K562 (cell line): ENCODE data around the gene HEG1.

ENCODE experiments used
- HSF4 ChIP-seq: fragments of 250-450 bp; sonication (Bioruptor Pico); IDR thresholded peaks from 2 replicates; pipeline ENCODE4 v2.1.2; 2022; ENCODE audit warnings: mild to moderate bottlenecking, moderate library complexity, borderline replicate concordance
- MYC ChIP-seq, 2 experiments: fragments of 250-450 bp in 1 of 2; sonication (Bioruptor Pico) in 1 of 2; IDR thresholded peaks; 2 replicates each; pipeline versions ENCODE4 v1.5.1 to v1.6.1; 2012 to 2021; ENCODE audit warnings: low read depth in 2 of 2, borderline replicate concordance in 1 of 2, improper control_type of control experiment in 1 of 2, low read length in 1 of 2, mild to moderate bottlenecking in 1 of 2, moderate library complexity in 1 of 2
- NR3C1 ChIP-seq: sonication (generic); formaldehyde crosslinking; IDR thresholded peaks from 2 replicates; pipeline ENCODE4 v1.8.1; 2022; ENCODE audit warnings: missing genetic modification reagents
- SMAD4 ChIP-seq: fragments of 250-450 bp; sonication (Bioruptor Pico); conservative IDR thresholded peaks from 2 replicates; pipeline ENCODE4 v1.8.0; 2021; ENCODE audit warnings: inconsistent platforms, mild to moderate bottlenecking, moderate library complexity
- TAF1 ChIP-seq: IDR thresholded peaks from 2 replicates; pipeline ENCODE4 v1.6.1; 2011; ENCODE audit warnings: mild to moderate bottlenecking, low read length, moderate library complexity; ENCODE audit not compliant: insufficient read depth, control insufficient read depth, severe bottlenecking; ENCODE audit errors: extremely low read depth
- TAF7 ChIP-seq: fragments of 450-650 bp; IDR thresholded peaks from 2 replicates; pipeline ENCODE4 v1.6.1; 2016; ENCODE audit warnings: missing genetic modification characterization, missing compliant biosample characterization
- ZNF239 ChIP-seq: fragments of 250-450 bp; sonication (Bioruptor Pico); IDR thresholded peaks from 2 replicates; pipeline ENCODE4 v1.4.0; 2020; ENCODE audit warnings: mild to moderate bottlenecking

- TF ChIP-seq ZNF239 (CRISPR knock-in tag) (no peak), SMAD4 (CRISPR knock-in tag) (no peak), HSF4 (CRISPR knock-in tag) (no peak), MYC (IDR thresholded peaks at IDR 0.05; ENCODE audit: low read depth, low read length) (no peak), MYC (CRISPR knock-in tag; IDR thresholded peaks at IDR 0.05; ENCODE audit: borderline replicate concordance, low read depth) (no peak), TAF7 (tag) (no peak), TAF1 (no peak), NR3C1 (CRISPR knock-in tag) (no peak)
Measured at GRCh38 chr3:125054062-125054448, 1.7 kb downstream of the HEG1 start.
